Nephron (organoid): Measurements from ENCODE around the gene HECW1.

Experiments
- H3K27ac Mint-ChIP-seq, 3 experiments: 2 replicates each; pipeline ENCODE4 v1.8.0; 2020; ENCODE audit warnings: mixed read lengths in 3 of 3, mild to moderate bottlenecking in 2 of 3, moderate library complexity in 1 of 3
- H3K27me3 Mint-ChIP-seq: 2 replicates; pipeline ENCODE4 v1.8.0; 2021; ENCODE audit warnings: low read depth, mild to moderate bottlenecking, moderate library complexity, mixed read lengths
- H3K36me3 Mint-ChIP-seq: 2 replicates; pipeline ENCODE4 v1.8.0; 2020; ENCODE audit warnings: low read depth, mixed read lengths
- H3K4me1 Mint-ChIP-seq: 2 replicates; pipeline ENCODE4 v1.8.0; 2020; ENCODE audit warnings: mixed read lengths
- H3K4me3 Mint-ChIP-seq, 3 experiments: 2 replicates each; pipeline ENCODE4 v1.8.0; 2020; ENCODE audit warnings: mild to moderate bottlenecking in 3 of 3, mixed read lengths in 3 of 3, moderate library complexity in 2 of 3
- H3K9me3 Mint-ChIP-seq: 2 replicates; pipeline ENCODE4 v1.8.0; 2020; ENCODE audit warnings: mixed read lengths
- TF ChIP-seq, protein P1 (sequence below), 3 experiments: fragments of 200-600 bp; sonication (generic); IDR thresholded peaks; one replicate each; pipeline ENCODE4 v1.5.0; 2021; ENCODE audit warnings: antibody characterized with exemption in 3 of 3; ENCODE audit not compliant: unreplicated experiment in 3 of 3

Gene HECW1

GRCh38 chr7:43175570-43176200 is 63.2 kb downstream of the HECW1 start:
- no peaks in the 10 kb centered on the region for H3K36me3 Mint-ChIP-seq
- no peaks in the 10 kb centered on the region for H3K4me1 Mint-ChIP-seq
- TF ChIP-seq, protein P1, sequence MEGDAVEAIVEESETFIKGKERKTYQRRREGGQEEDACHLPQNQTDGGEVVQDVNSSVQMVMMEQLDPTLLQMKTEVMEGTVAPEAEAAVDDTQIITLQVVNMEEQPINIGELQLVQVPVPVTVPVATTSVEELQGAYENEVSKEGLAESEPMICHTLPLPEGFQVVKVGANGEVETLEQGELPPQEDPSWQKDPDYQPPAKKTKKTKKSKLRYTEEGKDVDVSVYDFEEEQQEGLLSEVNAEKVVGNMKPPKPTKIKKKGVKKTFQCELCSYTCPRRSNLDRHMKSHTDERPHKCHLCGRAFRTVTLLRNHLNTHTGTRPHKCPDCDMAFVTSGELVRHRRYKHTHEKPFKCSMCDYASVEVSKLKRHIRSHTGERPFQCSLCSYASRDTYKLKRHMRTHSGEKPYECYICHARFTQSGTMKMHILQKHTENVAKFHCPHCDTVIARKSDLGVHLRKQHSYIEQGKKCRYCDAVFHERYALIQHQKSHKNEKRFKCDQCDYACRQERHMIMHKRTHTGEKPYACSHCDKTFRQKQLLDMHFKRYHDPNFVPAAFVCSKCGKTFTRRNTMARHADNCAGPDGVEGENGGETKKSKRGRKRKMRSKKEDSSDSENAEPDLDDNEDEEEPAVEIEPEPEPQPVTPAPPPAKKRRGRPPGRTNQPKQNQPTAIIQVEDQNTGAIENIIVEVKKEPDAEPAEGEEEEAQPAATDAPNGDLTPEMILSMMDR (IDR thresholded peaks at IDR 0.05; ENCODE audit: unreplicated experiment in 3 of 3) = no peak
- H3K9me3 Mint-ChIP-seq = no peaks in the 10 kb centered on the region
- no peak overlapping the region for H3K4me3 Mint-ChIP-seq
- H3K27me3 Mint-ChIP-seq = peaks cover 8% of the 10 kb centered on the region
- H3K27ac Mint-ChIP-seq = no peak overlapping the region

DNA sequence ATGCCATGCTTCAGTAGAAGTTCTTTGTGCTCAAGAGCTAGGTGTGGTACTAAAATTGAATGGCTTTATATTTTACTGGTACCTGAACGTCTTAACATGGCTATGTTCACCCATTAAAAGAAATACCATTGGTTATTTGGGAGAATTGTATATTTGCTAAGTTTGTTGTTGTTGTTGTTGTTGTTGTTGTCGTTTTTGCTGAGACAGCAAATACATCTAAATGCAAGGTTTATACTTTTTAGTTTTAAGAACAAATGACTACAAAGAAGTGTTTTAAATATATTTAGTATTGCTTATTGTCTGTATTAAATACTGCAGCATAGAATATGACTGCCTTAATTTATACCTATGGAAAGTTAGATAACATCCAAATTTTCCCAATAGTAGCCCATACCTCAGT is 66.9 kb downstream of the HECW1 start:
- Mint-ChIP-seq H3K4me1 (no peaks in the 10 kb centered on the region), H3K27me3 (peaks cover 9% of the 10 kb centered on the region), H3K4me3 (no peak overlapping the region), H3K27ac (no peak overlapping the region), H3K36me3 (no peaks in the 10 kb centered on the region), H3K9me3 (peaks cover 7% of the 10 kb centered on the region)
- TF ChIP-seq, protein P1 (IDR thresholded peaks at IDR 0.05; ENCODE audit: unreplicated experiment in 3 of 3) = no peak

- Mint-ChIP-seq H3K4me1 (peaks cover 4% of the 10 kb centered on the region), H3K9me3 (no peaks in the 10 kb centered on the region), H3K27me3 (peaks cover 4% of the 10 kb centered on the region), H3K36me3 (no peaks in the 10 kb centered on the region), H3K27ac (peak overlapping the region in 1 of 3 experiments; percentile 78), H3K4me3 (no peak overlapping the region)
- TF ChIP-seq, protein P1 (IDR thresholded peaks at IDR 0.05; ENCODE audit: unreplicated experiment in 3 of 3) = no peak
These were observed 80.5 kb downstream of the HECW1 start for GRCh38 chr7:43192806-43193460.

DNA sequence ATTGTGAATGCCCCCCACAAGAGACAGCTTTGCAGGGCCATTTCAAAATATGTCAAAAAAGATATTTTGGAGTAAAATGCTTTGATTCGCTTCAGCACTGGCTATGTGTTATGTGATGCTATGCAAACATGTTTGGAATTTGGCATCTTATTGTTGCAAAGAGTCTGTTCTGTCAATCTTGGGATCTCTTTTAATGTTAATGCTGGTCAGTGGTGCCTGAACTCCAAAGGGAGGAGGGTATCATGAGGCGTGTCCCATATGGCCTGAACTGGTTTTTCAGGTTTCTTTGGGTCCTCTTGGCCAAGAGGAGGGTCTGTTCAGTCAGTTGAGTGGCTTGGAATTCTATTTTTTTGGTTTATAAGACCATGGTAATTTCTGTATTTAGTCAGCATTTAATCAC is 81.4 kb downstream of the HECW1 start:
- Mint-ChIP-seq H3K4me1 (peaks cover 4% of the 10 kb centered on the region), H3K27me3 (peaks cover 4% of the 10 kb centered on the region), H3K9me3 (no peaks in the 10 kb centered on the region), H3K27ac (peak overlapping the region in 2 of 3 experiments; percentile 8 to 78), H3K36me3 (no peaks in the 10 kb centered on the region), H3K4me3 (no peak overlapping the region)
- TF ChIP-seq, protein P1 (IDR thresholded peaks at IDR 0.05; ENCODE audit: unreplicated experiment in 3 of 3) = no peak

DNA sequence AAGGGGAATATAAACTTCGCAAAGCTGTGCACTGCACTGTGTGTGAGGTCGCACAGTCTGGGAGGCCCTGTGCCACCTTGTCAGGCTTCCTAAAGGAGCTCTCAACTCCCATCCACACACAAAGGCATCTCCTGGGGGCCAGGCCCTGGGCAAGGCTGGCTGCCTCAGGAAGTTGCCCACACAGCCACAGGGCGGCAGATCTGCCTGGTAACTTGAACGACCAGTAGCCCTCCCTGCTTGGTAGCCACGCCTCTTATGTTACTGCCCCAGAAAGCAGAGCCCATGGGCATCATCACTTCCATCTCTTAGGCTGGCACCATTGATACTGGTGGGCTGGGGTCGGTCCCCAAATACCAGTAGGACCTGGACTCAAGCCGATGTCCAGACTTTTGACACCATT is 82.8 kb downstream of the HECW1 start:
- no peak overlapping the region for H3K27ac Mint-ChIP-seq
- H3K4me3 Mint-ChIP-seq = no peak overlapping the region
- TF ChIP-seq, protein P1 (IDR thresholded peaks at IDR 0.05; ENCODE audit: unreplicated experiment in 3 of 3) = no peak
- no peaks in the 10 kb centered on the region for H3K9me3 Mint-ChIP-seq
- H3K27me3 Mint-ChIP-seq = no peaks in the 10 kb centered on the region
- H3K36me3 Mint-ChIP-seq = no peaks in the 10 kb centered on the region
- H3K4me1 Mint-ChIP-seq = peaks cover 4% of the 10 kb centered on the region

DNA sequence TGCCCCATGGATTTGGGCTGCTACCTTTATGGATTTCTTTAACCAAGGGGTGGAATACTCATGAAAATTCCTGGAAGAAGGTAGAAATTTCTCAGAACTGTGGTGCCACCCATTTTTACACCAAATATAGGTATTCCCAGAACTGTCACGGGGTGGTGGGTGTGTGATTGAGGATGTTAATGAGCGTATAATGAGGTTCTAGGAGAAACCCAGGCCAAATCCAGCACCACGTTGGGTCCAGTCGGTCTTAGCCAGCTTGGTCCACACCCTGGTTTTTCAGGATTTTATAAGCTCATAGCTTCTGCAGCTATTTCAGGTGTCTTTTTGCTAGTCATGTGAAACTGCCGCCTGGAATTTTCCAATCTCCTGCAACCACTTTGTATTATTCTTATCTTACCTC is 83.3 kb downstream of the HECW1 start:
- H3K36me3 Mint-ChIP-seq = no peaks in the 10 kb centered on the region
- H3K27ac Mint-ChIP-seq = peak overlapping the region in 1 of 3 experiments; percentile 40

More for the DNA sequence above, 83.3 kb downstream of the HECW1 start:
- TF ChIP-seq, protein P1 (IDR thresholded peaks at IDR 0.05; ENCODE audit: unreplicated experiment in 3 of 3) = no peak
- Mint-ChIP-seq H3K4me1 (peaks cover 4% of the 10 kb centered on the region), H3K27me3 (no peaks in the 10 kb centered on the region), H3K4me3 (no peak overlapping the region), H3K9me3 (no peaks in the 10 kb centered on the region)
